ENCODE measurements around the gene GALNTL6. TPM values are rescaled to one million over a fixed set of nuclear protein-coding genes. Genes with fewer than 3 reads are reported as not detected.

The GALNTL6 gene
- total RNA-seq, 1 experiment from 2014 or later, result not detected

DNA sequence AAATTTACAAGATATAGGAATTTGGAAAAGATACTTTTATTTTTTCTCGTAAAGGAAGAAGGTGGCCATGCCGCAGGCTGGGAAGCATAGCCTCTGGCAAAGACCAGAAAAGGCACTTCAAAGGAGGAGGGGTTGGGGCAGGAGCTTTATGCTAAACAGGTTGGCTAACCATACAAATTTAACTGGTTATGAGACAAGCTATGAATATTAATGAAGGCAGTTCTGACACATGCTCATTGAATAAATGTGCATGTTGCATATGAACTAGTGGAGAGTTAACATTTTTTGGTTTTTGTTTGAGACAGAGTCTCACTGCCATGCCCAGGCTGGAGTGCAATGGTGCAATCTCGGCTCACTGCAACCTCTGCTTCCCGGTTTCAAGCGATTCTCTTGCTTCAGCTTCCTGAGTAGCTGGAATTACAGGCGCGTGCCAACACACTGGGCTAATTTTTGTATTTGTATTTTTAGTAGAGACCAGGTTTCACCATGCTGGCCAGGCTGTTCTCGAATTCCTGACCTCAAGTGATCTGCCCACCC, 36.5 kb downstream of the GALNTL6 start:
- H3K4me1 Mint-ChIP-seq, result peaks cover 9 to 23% of the 10 kb centered on the region in 2 experiments
- Histone ChIP-seq H3K79me2 (ENCODE audit: insufficient read depth, low read length) (no peaks in the 10 kb centered on the region), H3K23me2 (ENCODE audit: insufficient read length, low read depth, low read length, poor library complexity, severe bottlenecking) (no peaks in the 10 kb centered on the region), H4K5ac (ENCODE audit: insufficient read length, low read depth, low read length) (no peak overlapping the region), H2BK120ac (ENCODE audit: low read depth, low read length, poor library complexity, severe bottlenecking) (no peak overlapping the region), H3K9ac (ENCODE audit: extremely low read depth, insufficient read length, low read length) (no peak overlapping the region), H3T11ph (ENCODE audit: low read length) (no peak overlapping the region), H4K20me1 (ENCODE audit: control insufficient read depth, insufficient read depth, insufficient read length) (no peaks in the 10 kb centered on the region), H3K9me3 (ENCODE audit: control insufficient read depth, low read depth, low read length) (no peaks in the 10 kb centered on the region), H2BK12ac (ENCODE audit: insufficient read length, low read depth, low read length) (no peak overlapping the region), H3K23ac (ENCODE audit: insufficient read length, low read depth, low read length) (no peak overlapping the region), H3K4me1 (ENCODE audit: insufficient read depth, low read length) (peaks cover 3% of the 10 kb centered on the region; the same call in 1 of the 2 replicates), H3K14ac (ENCODE audit: insufficient read depth, low read length) (no peak overlapping the region), H2BK5ac (ENCODE audit: insufficient read length, low read length) (no peak overlapping the region), H3K4me2 (ENCODE audit: insufficient read depth, insufficient read length, low read length) (no peak overlapping the region), H3K18ac (ENCODE audit: insufficient read length, low read depth, low read length) (no peak overlapping the region), H3K4ac (ENCODE audit: low read depth, low read length) (no peak overlapping the region), H2AFZ (ENCODE audit: low read length) (no peak overlapping the region), H3K27me3 (ENCODE audit: insufficient read depth, low read length) (no peaks in the 10 kb centered on the region), H2BK15ac (ENCODE audit: low read depth, low read length) (no peak overlapping the region), H2BK20ac (ENCODE audit: low read depth, low read length, poor library complexity, severe bottlenecking) (no peak overlapping the region), H3K56ac (ENCODE audit: insufficient read length, low read depth, low read length) (no peak overlapping the region), H2AK5ac (ENCODE audit: insufficient read length, low read length) (no peak overlapping the region), H3K27ac (ENCODE audit: insufficient read length, low read depth, low read length) (no peak overlapping the region), H4K8ac (replicated peaks; ENCODE audit: insufficient read length, low read depth, low read length) (no peak overlapping the region), H4K91ac (ENCODE audit: insufficient read length, low read depth, low read length) (no peak overlapping the region), H3K79me1 (ENCODE audit: insufficient read depth, low read depth, low read length, poor library complexity, severe bottlenecking) (no peaks in the 10 kb centered on the region)
- no peak overlapping the region for H3K4me3 Mint-ChIP-seq
- H3K27me3 Mint-ChIP-seq (ENCODE audit: low read depth), result no peaks in the 10 kb centered on the region
- H3K9me3 Mint-ChIP-seq, result peaks cover 0 to 10% of the 10 kb centered on the region in 2 experiments; a peak in 3 of 5 replicates
- no CpG with 5 or more reads among the region's 8 CpGs for WGBS (ENCODE audit: extremely low coverage, insufficient read length, low lambda C conversion rate)
- no peak for DNase-seq
- peaks cover 0 to 4% (median 0%) of the 10 kb centered on the region in 3 experiments; a peak in 2 of 7 replicates for H3K36me3 Mint-ChIP-seq (ENCODE audit: insufficient read depth in 1 of 3, low read depth in 3 of 3)
- peak overlapping the region in 2 of 3 experiments; percentile 58 to 65; a peak in 2 of 7 replicates for H3K27ac Mint-ChIP-seq
- TF ChIP-seq CTCF (conservative IDR thresholded peaks at IDR 0.05), result no peak
